Right cardiac atrium (tissue), 5 donors: ENCODE results near the gene RANBP1. TPM values are rescaled to one million over a fixed set of nuclear protein-coding genes. Genes with fewer than 3 reads are reported as not detected.

Experiments used
- ATAC-seq, 2 donors: fragments of 200-7000 bp; cut with Tn5 transposase; one replicate each; pipeline versions ENCODE4 v1.8.0 to v1.9.1; 2020; ENCODE audit warnings: moderate library complexity in 2 of 2, mild to moderate bottlenecking in 1 of 2
- DNase-seq, 3 donors: peaks; one replicate each; pipeline ENCODE4 v3.0.0-alpha.2; 2020
- H3K27ac ChIP-seq: one replicate; pipeline ENCODE4 v1.5.1; 2013; ENCODE audit warnings: mild to moderate bottlenecking, low read length, control low read depth, moderate library complexity
- H3K27me3 ChIP-seq: one replicate; pipeline ENCODE4 v1.6.1; 2013; ENCODE audit not compliant: control insufficient read depth, insufficient read depth
- H3K4me1 ChIP-seq: one replicate; pipeline ENCODE4 v1.6.1; 2013; ENCODE audit warnings: low read length; ENCODE audit not compliant: control insufficient read depth, insufficient read depth
- H3K4me3 ChIP-seq: one replicate; pipeline ENCODE4 v1.5.1; 2013; ENCODE audit warnings: low read length, control low read depth
- H3K9me3 ChIP-seq: one replicate; pipeline ENCODE4 v1.6.1; 2013; ENCODE audit warnings: low read length; ENCODE audit not compliant: control insufficient read depth
- WGBS: extraction: QIAGEN DNeasy Blood & Tissue Kit; methylation state at CpG from one replicate; pipeline ENCODE4 v1.1.7; 2013; 5-methylcytosine and 5-hydroxymethylcytosine counted together
- intact Hi-C, 4 donors: fragments of 100-400 bp; cut with DNase I; formaldehyde crosslinking; loops; one replicate each; pipeline versions ENCODE4 v1.11.0 to v1.14.0; 2022 to 2023
- polyA plus RNA-seq: library from polyadenylated mRNA; stranded (reverse); fragments of 200-250 nt; gene quantifications from one replicate; pipeline ENCODE4 v1.2.3, GENCODE V29; 2013
- total RNA-seq, 4 donors: library from RNA; stranded (reverse); fragmentation: NEBNext Ultra II Directional; extraction: Animal tissue kit (Norgen Biotek cat#: 25700); gene quantifications; one replicate each; pipeline ENCODE4 v1.2.1, GENCODE V29; 2021
- donor health status: healthy with polysubstance abuse.
- donor health status: DM: no; HTN: yes; CAD: no.
- donor health status: DM: no; HTN: no; CAD: no.
- donor health status: DM: no; HTN: yes; CAD: no; lungs with severe emphysema.
- donor health status: DM: yes; HTN: yes; CAD: no.

Gene RANBP1
- total and polyA plus RNA-seq, 5 donors: 32.5 to 46.8 (median 39.0) TPM

GRCh38 chr22:20099099-20099711 lies 16.7 kb upstream of the RANBP1 start:
- intact Hi-C loops: loop anchor here in 1 of 4 donors (10.0 kb wide), 1 partner anchor 704 kb away; no protein-coding TSS in a partner anchor
- WGBS: 96% methylated on average over 6 of the region's 6 CpGs
- H3K27me3 ChIP-seq: no peaks in the 10 kb centered on the region
- H3K27ac ChIP-seq: no peak overlapping the region
- no peaks in the 10 kb centered on the region for H3K4me1 ChIP-seq
- ATAC-seq (no peak), DNase-seq (peak in 2 of 3 donors; percentile 2 to 24)
- no peaks in the 10 kb centered on the region for H3K9me3 ChIP-seq
- no peak overlapping the region for H3K4me3 ChIP-seq

- Histone ChIP-seq H3K27me3 (no peaks in the 10 kb centered on the region), H3K4me1 (no peaks in the 10 kb centered on the region), H3K9me3 (no peaks in the 10 kb centered on the region), H3K4me3 (no peak overlapping the region), H3K27ac (no peak overlapping the region)
- intact Hi-C loops: no loop called here
- WGBS: 81% methylated on average over 8 of the region's 8 CpGs
- ATAC-seq (peak in 1 of 2 donors; percentile 14), DNase-seq (peak; percentile 13 to 54 (median 46))
Measured at GRCh38 chr22:20101638-20102037, 14.3 kb upstream of the RANBP1 start.

DNA sequence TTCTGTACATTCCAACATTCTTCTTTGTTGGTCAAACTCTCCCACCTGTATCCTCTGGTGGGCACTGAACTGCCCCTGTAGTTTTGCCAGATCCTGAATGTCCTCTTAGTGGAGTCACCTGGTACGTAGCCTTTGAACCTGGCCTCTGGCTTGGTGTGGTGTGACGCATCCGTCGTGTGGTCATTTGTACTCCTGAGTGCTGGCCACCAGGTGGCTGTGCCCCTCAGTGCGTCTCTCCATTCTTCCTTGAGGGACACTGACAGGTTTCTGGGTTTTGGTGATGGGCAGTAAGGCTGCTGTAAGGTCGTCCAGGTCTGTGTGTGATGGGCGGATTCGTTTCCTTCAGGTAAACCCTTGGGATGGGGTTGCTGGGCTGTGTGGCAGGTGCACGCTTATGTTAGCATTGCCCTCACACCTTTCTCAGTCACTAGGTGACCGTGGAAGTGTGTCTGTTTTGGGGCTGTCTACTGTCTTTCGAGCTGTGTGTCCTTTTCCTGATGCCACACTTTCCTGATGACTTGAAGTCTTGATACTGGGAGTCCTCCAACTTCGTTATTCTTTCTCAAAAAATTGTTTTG lies 13.6 kb upstream of the RANBP1 start:
- peak in 2 of 3 donors; percentile 3 to 16 for DNase-seq

DNA sequence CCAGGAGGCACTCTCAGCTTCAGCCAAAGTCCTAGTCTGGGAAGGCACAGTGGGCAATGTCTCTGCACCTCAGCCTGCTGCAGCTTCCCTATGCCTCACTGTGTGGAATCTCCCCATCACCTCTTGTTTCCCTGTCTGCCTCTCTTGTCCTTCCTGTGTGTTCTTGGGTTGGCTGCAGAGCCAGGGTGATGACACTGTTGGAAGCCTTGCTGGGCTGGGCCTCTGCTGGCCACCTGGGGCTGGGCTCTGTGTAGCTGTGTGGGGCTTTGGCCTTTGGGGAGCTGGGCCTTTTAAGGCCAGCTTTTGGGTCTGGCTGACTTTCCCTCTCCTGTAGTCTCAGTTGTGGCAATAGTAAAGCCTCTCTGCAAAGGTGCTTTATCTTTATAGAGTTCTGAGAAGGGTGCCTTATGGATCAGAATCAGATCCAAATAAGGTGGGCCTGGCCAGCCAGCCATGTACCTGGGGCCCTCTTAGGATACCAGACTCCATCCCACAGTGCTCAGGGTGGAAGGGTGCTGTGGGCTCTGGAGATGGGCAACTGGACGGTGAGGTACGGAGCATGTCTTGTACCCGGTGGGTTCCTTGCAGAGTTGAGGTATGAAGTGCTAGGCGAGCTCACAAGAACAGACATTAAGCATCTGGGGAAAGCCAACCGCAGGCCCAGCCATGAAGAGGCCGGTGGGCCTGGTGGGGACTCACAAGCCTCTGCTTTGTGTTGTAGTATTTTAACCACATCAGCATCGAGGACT lies 10.3 kb upstream of the RANBP1 start:
- intact Hi-C loops: no loop called here
- Histone ChIP-seq H3K27me3 (no peaks in the 10 kb centered on the region), H3K4me1 (no peaks in the 10 kb centered on the region), H3K27ac (no peak overlapping the region), H3K4me3 (no peak overlapping the region), H3K9me3 (no peaks in the 10 kb centered on the region)
- WGBS: 96% methylated on average over 7 of the region's 7 CpGs
- ATAC-seq (no peak), DNase-seq (peak in 2 of 3 donors; percentile 6 to 14)

More for the DNA sequence above, 13.6 kb upstream of the RANBP1 start:
- Histone ChIP-seq H3K4me3 (no peak overlapping the region), H3K27me3 (no peaks in the 10 kb centered on the region), H3K27ac (no peak overlapping the region), H3K9me3 (no peaks in the 10 kb centered on the region), H3K4me1 (no peaks in the 10 kb centered on the region)
- no peak for ATAC-seq
- intact Hi-C loops: no loop called here
- 92% methylated on average over 12 of the region's 12 CpGs for WGBS

DNA sequence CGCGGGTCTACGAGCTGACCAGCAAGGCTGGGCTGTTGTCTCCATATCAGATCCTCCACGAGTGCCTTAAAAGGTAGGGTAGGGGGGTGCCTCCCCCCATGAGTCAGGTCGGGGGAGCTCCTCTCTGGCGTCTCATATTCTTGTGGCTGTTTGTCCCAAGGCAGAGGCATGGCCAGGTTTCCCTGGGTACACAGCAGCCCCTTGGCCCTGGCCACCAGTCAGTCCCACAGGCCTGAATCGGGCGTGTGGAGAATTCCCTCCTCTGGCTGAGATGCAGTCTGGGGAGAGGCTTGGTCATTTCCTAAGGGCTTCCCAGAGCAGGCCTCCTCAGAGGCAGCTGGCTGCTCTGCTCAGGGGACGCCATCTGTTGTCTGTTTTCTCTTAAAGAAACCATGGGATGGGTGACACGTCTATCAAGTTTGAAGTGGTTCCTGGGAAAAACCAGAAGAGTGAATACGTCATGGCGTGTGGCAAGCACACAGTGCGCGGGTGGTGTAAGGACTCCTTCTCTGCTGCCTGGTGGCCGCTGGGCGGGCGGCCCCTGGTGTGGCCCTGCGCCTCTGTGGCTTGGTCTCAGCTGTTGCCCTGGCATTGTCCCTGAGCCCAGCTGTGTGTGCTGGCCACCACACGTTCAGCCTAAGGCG lies 9.6 kb upstream of the RANBP1 start:
- DNase-seq: peak; percentile 5 to 23 (median 21)
- Histone ChIP-seq H3K9me3 (no peaks in the 10 kb centered on the region), H3K27me3 (no peaks in the 10 kb centered on the region), H3K27ac (no peak overlapping the region), H3K4me1 (no peaks in the 10 kb centered on the region), H3K4me3 (no peak overlapping the region)
- intact Hi-C loops: no loop called here
- WGBS: 87% methylated on average over 20 of the region's 20 CpGs
- ATAC-seq: no peak

DNA sequence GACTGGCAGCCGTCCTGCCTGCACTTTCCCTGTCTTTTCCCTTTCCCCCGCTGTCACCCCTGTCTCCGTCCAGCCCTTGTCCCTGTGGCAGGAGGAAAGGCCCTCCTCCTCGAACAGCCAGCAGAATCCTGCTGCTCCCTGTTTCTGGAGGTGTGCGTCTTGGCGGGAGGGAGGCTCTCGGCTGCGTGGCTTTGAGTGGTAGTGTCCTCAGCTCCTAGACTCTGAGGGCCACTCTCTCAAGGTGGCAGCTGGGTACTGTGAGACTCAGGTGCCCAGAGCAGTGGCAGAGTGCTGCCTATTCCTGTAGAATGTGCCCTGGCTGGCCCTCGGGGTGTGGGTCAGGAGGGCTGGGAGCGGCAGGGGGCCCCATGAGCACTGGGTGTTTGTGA lies 9.1 kb upstream of the RANBP1 start:
- no peak overlapping the region for H3K27ac ChIP-seq
- intact Hi-C loops: no loop called here
- H3K4me1 ChIP-seq: no peaks in the 10 kb centered on the region
- WGBS: 90% methylated on average over 10 of the region's 10 CpGs
- ATAC-seq: no peak
- H3K4me3 ChIP-seq: no peak overlapping the region
- H3K27me3 ChIP-seq: no peaks in the 10 kb centered on the region
- peak; percentile 9 to 42 (median 12) for DNase-seq
- no peaks in the 10 kb centered on the region for H3K9me3 ChIP-seq

- intact Hi-C loops: no loop called here
- Histone ChIP-seq H3K4me3 (no peak overlapping the region), H3K27me3 (no peaks in the 10 kb centered on the region), H3K9me3 (no peaks in the 10 kb centered on the region), H3K4me1 (no peaks in the 10 kb centered on the region), H3K27ac (no peak overlapping the region)
- DNase-seq (peak; percentile 6 to 32 (median 30)), ATAC-seq (no peak)
- 96% methylated on average over 7 of the region's 7 CpGs for WGBS
Measured at GRCh38 chr22:20107471-20107901, 8.4 kb upstream of the RANBP1 start.

DNA sequence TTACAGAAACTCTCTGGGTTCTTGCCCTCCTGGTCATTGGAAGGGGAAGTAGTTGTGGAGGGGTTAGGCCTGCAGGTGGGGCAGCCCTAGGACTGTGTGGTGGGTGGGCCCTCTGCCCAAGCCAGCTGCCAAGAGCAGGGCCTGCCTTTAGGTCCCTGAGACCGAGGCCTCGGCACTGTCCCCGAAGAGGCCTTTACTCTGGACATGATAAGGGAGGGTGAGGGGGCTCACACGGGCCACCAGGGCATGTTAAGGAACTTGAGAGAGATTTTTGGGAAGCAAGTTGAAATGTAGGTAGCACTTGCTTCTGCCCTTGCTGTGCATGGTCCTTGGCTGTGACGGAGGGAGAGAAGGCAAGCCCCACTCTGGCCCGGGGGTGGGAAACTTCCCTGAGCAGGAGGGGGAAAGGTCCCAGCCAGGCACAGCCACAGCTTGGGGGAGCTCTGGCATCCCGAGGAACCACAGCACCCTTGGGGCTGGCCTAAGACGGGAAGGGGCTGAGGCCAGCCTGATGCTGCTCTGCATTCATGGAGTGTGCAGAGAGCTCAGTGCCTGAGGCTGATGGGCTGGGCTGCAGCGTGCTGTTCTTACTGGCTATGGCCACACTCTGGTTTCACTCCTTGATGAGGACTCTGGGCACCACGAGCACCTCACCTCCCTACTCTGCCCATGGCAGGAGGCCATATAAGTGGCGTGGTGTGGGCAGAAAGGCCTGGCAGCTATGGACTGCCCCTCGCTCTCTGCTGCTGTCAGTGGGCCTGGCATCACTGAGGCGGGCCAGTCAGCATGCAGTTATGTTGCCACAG lies 7.8 kb upstream of the RANBP1 start:
- intact Hi-C loops: no loop called here
- WGBS: 80% methylated on average over 13 of the region's 13 CpGs
- no peak for ATAC-seq

GRCh38 chr22:20108757-20109230 lies 7.1 kb upstream of the RANBP1 start:
- H3K4me3 ChIP-seq: no peak overlapping the region
- 84% methylated on average over 12 of the region's 12 CpGs for WGBS
- no peaks in the 10 kb centered on the region for H3K9me3 ChIP-seq
- no peak overlapping the region for H3K27ac ChIP-seq
- no peaks in the 10 kb centered on the region for H3K4me1 ChIP-seq
- H3K27me3 ChIP-seq: no peaks in the 10 kb centered on the region
- ATAC-seq: no peak
- DNase-seq: peak in 2 of 3 donors; percentile 3 to 30
- intact Hi-C loops: no loop called here

More for the DNA sequence above, 7.8 kb upstream of the RANBP1 start:
- Histone ChIP-seq H3K9me3 (no peaks in the 10 kb centered on the region), H3K27ac (no peak overlapping the region), H3K4me3 (no peak overlapping the region), H3K4me1 (no peaks in the 10 kb centered on the region), H3K27me3 (no peaks in the 10 kb centered on the region)
- DNase-seq: peak; percentile 7 to 41 (median 20)
